ENCODE measurements around the gene FH. TPM values are rescaled to one million over a fixed set of nuclear protein-coding genes. Genes with fewer than 3 reads are reported as not detected.

FH gene
- total RNA-seq, 1 donor from 2014 or later: 55.9 TPM

DNA sequence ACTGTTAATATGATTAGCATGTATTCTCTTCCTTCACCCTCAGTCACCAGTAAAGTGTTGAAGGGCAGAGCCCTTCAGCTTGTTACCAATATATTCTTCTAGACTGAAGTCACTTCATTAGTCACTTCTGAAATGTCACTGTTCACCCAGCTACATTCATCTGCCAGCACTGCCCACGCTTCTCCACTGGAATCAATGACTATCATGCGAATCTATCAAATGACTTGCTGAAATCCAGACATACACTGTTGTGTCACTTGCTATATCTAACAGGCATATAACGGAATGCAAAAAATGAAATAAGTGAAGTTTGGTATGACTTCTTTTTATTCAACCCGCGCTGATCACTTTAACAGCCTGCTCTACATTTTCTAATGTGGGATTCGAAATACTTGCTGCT, 16.1 kb downstream of the FH start:
- Mint-ChIP-seq H3K27ac (ENCODE audit: unreplicated experiment) (no peak overlapping the region), H3K4me1 (ENCODE audit: unreplicated experiment) (no peaks in the 10 kb centered on the region), H3K27me3 (ENCODE audit: unreplicated experiment) (no peaks in the 10 kb centered on the region), H3K9me3 (ENCODE audit: unreplicated experiment) (no peaks in the 10 kb centered on the region), H3K4me3 (ENCODE audit: unreplicated experiment) (no peak overlapping the region), H3K36me3 (ENCODE audit: low read depth, unreplicated experiment) (peaks cover 20% of the 10 kb centered on the region)
- no peak for DNase-seq (ENCODE audit: low spot score)
- no peak for TF ChIP-seq CTCF (IDR thresholded peaks at IDR 0.05; ENCODE audit: unreplicated experiment)

DNA sequence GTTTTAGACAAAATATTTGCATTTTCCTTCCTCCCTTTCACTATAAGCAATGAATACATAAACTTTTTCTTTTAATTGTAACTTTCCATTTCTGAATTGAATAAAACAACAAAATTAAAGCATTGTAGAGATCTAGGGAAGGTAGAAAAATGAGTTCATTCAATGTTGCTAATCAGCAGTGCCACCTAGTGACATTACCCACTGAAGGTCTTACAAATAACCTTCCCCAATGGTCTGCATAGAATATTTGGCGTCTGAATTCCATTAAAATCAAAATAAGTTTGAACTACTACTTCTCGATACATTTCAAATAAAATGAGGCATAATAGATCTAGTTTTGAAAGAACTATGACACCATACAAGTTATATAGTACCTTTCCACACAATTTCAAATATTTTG, 19.6 kb downstream of the FH start:
- no peak for TF ChIP-seq CTCF (IDR thresholded peaks at IDR 0.05; ENCODE audit: unreplicated experiment)
- H3K27me3 Mint-ChIP-seq (ENCODE audit: unreplicated experiment): no peaks in the 10 kb centered on the region
- H3K27ac Mint-ChIP-seq (ENCODE audit: unreplicated experiment): no peak overlapping the region
- H3K4me3 Mint-ChIP-seq (ENCODE audit: unreplicated experiment): no peak overlapping the region
- no peaks in the 10 kb centered on the region for H3K9me3 Mint-ChIP-seq (ENCODE audit: unreplicated experiment)
- peak; percentile 12 for DNase-seq (ENCODE audit: low spot score)
- H3K36me3 Mint-ChIP-seq (ENCODE audit: low read depth, unreplicated experiment): peaks cover 19% of the 10 kb centered on the region
- H3K4me1 Mint-ChIP-seq (ENCODE audit: unreplicated experiment): no peaks in the 10 kb centered on the region

DNA sequence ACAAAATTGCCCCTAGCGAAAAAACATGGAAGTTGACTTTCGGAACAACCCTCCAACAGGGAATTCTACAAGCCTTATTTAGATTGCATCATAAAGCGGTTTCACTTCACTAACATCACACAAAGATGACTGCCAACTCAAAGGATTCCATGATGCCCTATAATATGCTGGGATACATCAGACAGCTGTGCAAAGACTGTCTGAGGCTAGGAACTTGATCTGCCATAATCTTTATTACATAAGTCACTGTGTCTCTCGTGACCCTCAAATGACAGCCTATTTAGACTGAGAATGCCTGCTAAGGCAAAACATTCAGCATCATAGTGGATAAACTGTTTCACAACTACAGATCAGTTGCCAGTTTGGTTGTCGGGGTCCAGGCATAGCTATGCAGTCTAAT, 23.8 kb downstream of the FH start:
- Mint-ChIP-seq H3K4me3 (ENCODE audit: unreplicated experiment) (no peak overlapping the region), H3K9me3 (ENCODE audit: unreplicated experiment) (no peaks in the 10 kb centered on the region), H3K27ac (ENCODE audit: unreplicated experiment) (no peak overlapping the region), H3K27me3 (ENCODE audit: unreplicated experiment) (no peaks in the 10 kb centered on the region), H3K36me3 (ENCODE audit: low read depth, unreplicated experiment) (peaks cover 5% of the 10 kb centered on the region), H3K4me1 (ENCODE audit: unreplicated experiment) (no peaks in the 10 kb centered on the region)
- TF ChIP-seq CTCF (IDR thresholded peaks at IDR 0.05; ENCODE audit: unreplicated experiment): no peak
- DNase-seq (ENCODE audit: low spot score): no peak

DNA sequence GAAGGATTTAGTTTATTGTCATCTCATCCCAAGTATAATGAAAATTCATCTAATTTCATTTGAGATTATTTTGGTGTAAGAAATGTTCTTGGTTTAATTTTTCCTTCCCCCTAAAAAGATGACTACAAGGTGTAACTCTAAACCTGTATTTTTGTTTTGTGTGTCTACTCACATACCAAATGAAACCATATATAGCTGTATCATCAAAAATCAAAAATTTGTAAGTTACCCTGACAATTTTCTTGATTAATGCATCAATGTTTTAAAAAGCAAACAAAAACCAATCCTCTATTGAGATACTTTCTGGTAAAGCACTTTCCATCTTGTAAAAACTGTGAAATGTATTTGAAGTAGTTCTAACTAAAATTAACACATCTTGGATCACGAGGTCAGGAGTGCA, 30.8 kb downstream of the FH start:
- Mint-ChIP-seq H3K4me1 (ENCODE audit: unreplicated experiment) (no peaks in the 10 kb centered on the region), H3K36me3 (ENCODE audit: low read depth, unreplicated experiment) (peaks cover 4% of the 10 kb centered on the region), H3K9me3 (ENCODE audit: unreplicated experiment) (no peaks in the 10 kb centered on the region), H3K27me3 (ENCODE audit: unreplicated experiment) (no peaks in the 10 kb centered on the region), H3K4me3 (ENCODE audit: unreplicated experiment) (no peak overlapping the region), H3K27ac (ENCODE audit: unreplicated experiment) (no peak overlapping the region)
- no peak for DNase-seq (ENCODE audit: low spot score)
- TF ChIP-seq CTCF (IDR thresholded peaks at IDR 0.05; ENCODE audit: unreplicated experiment): no peak

DNA sequence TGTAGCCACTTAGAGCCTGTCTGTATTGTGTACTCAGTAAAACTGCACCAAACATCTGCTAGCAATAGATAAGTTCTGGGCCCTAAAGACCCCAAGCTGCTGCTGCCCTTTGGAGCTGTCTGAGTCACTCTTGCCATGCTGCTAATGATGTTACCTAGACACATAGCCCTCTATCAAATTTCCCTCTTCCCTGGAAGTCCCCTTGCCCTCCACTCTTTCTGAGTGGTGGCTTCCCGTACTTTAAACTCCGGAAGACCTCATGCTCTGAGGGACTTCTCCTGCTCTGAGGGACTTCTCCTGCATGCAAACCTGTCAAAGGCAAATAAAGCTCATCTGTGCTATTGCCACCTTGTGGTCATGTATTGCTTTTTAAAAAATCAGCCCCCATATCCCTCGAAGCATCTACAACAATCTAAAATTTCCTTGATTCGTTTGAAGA, 34.0 kb downstream of the FH start:
- Mint-ChIP-seq H3K9me3 (ENCODE audit: unreplicated experiment) (no peaks in the 10 kb centered on the region), H3K27ac (ENCODE audit: unreplicated experiment) (no peak overlapping the region)

More for the DNA sequence above, 34.0 kb downstream of the FH start:
- no peak overlapping the region for H3K4me3 Mint-ChIP-seq (ENCODE audit: unreplicated experiment)
- peaks cover 4% of the 10 kb centered on the region for H3K36me3 Mint-ChIP-seq (ENCODE audit: low read depth, unreplicated experiment)
- H3K27me3 Mint-ChIP-seq (ENCODE audit: unreplicated experiment): peaks cover 1% of the 10 kb centered on the region
- H3K4me1 Mint-ChIP-seq (ENCODE audit: unreplicated experiment): no peaks in the 10 kb centered on the region
- TF ChIP-seq CTCF (IDR thresholded peaks at IDR 0.05; ENCODE audit: unreplicated experiment): peak; percentile 42
- DNase-seq (ENCODE audit: low spot score): no peak
